ENCODE measurements around the gene PCK2.

Gene PCK2

GRCh38 chr14:24094841-24095270, 745 bp downstream of the PCK2 start:
- DNase-seq (ENCODE audit: extremely low read depth, low read depth) = no peak
- TF ChIP-seq CTCF (IDR thresholded peaks at IDR 0.05; ENCODE audit: low read depth, low read length) = no peak

GRCh38 chr14:24095271-24096068, 1.4 kb downstream of the PCK2 start:
- TF ChIP-seq CTCF (IDR thresholded peaks at IDR 0.05; ENCODE audit: low read depth, low read length) = no peak
- peak; percentile 40 for DNase-seq (ENCODE audit: extremely low read depth, low read depth)

- no peak for DNase-seq (ENCODE audit: extremely low read depth, low read depth)
- TF ChIP-seq CTCF (IDR thresholded peaks at IDR 0.05; ENCODE audit: low read depth, low read length) = no peak
Measured at GRCh38 chr14:24096545-24097181, 2.6 kb downstream of the PCK2 start.

- TF ChIP-seq CTCF (IDR thresholded peaks at IDR 0.05; ENCODE audit: low read depth, low read length) = no peak
- no peak for DNase-seq (ENCODE audit: extremely low read depth, low read depth)
Measured at GRCh38 chr14:24098229-24098926, 4.3 kb downstream of the PCK2 start.

GRCh38 chr14:24098927-24099813, 5.1 kb downstream of the PCK2 start:
- DNase-seq (ENCODE audit: extremely low read depth, low read depth) = no peak
- TF ChIP-seq CTCF (IDR thresholded peaks at IDR 0.05; ENCODE audit: low read depth, low read length) = no peak

GRCh38 chr14:24100197-24100981, 6.3 kb downstream of the PCK2 start:
- TF ChIP-seq CTCF (IDR thresholded peaks at IDR 0.05; ENCODE audit: low read depth, low read length) = no peak
- DNase-seq (ENCODE audit: extremely low read depth, low read depth) = no peak

All from AG09319 (cell line).